Activated B cell treated with CpG ODN at 0.5 μM for 24 hours (primary cell): ENCODE results near the gene KIAA0825. TPM values are rescaled to one million over a fixed set of nuclear protein-coding genes. Genes with fewer than 3 reads are reported as not detected.

Experiments used
- ATAC-seq: fragments of 200-7000 bp; cut with Tn5 transposase; one replicate; pipeline ENCODE4 v1.10.0; 2021; ENCODE audit warnings: low read depth, mild to moderate bottlenecking, moderate library complexity
- CTCF ChIA-PET: fragments of 350-600 bp; sonication (Branson Sonifier 250); formaldehyde crosslinking; loops from one replicate; lab custom pipeline; 2021; ENCODE audit warnings: antibody characterized with exemption; lab: Charles Lee
- POLR2A ChIA-PET: fragments of 350-600 bp; sonication (Branson Sonifier 250); formaldehyde crosslinking; loops from one replicate; lab custom pipeline; 2021; ENCODE audit warnings: antibody characterized with exemption; lab: Charles Lee
- DNase-seq: peaks from one replicate; pipeline ENCODE4 v3.0.0; 2022
- H3K27ac Mint-ChIP-seq: one replicate; pipeline ENCODE4 v1.8.0; 2020; ENCODE audit warnings: mixed read lengths
- H3K27me3 Mint-ChIP-seq: one replicate; pipeline ENCODE4 v1.8.0; 2021; ENCODE audit warnings: mixed read lengths
- H3K36me3 Mint-ChIP-seq: one replicate; pipeline ENCODE4 v1.8.0; 2021; ENCODE audit warnings: low read depth, mixed read lengths
- H3K4me1 Mint-ChIP-seq: one replicate; pipeline ENCODE4 v1.8.0; 2021; ENCODE audit warnings: mixed read lengths
- H3K4me3 Mint-ChIP-seq: one replicate; pipeline ENCODE4 v1.8.0; 2020; ENCODE audit warnings: mild to moderate bottlenecking, mixed read lengths
- H3K9me3 Mint-ChIP-seq: one replicate; pipeline ENCODE4 v1.8.0; 2020; ENCODE audit warnings: mixed read lengths
- intact Hi-C: fragments of 100-400 bp; cut with micrococcal nuclease; formaldehyde crosslinking; loops from one replicate; pipeline ENCODE4 v1.15.1; 2024
- total RNA-seq: library from RNA; stranded (reverse); gene quantifications from 2 replicates; pipeline ENCODE4 v1.2.3, GENCODE V29; 2022
- TF ChIP-seq, protein P1 (sequence below): fragments of 200-600 bp; IDR thresholded peaks from one replicate; pipeline ENCODE4 v1.8.0; 2022; ENCODE audit warnings: antibody characterized with exemption, mild to moderate bottlenecking

Gene KIAA0825
- total RNA-seq, 1 donor from 2014 or later, result 2.3 TPM

DNA sequence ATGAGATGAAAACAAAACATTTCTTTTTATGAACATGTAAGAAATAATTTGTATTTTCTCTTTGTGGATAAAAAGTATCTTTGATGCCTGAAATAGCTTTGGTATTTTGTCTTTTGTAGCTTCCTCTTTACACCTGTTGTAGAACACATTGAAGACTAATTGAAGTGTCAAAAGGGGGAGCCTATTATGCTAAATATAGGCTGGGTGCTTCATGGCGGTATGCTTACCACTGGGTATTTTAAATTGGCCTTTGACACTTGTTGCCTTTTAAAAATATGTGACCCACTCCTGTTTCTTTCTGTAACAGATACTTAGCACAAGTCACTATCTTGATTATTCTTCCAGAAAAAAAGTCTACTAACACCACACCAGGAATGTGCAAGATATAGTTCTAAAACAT, 226.4 kb downstream of the KIAA0825 start:
- DNase-seq (no peak), ATAC-seq (no peak)
- Mint-ChIP-seq H3K36me3 (no peaks in the 10 kb centered on the region), H3K9me3 (no peaks in the 10 kb centered on the region), H3K4me1 (no peaks in the 10 kb centered on the region), H3K4me3 (no peak overlapping the region), H3K27ac (no peak overlapping the region), H3K27me3 (no peaks in the 10 kb centered on the region)
- TF ChIP-seq, protein P1, sequence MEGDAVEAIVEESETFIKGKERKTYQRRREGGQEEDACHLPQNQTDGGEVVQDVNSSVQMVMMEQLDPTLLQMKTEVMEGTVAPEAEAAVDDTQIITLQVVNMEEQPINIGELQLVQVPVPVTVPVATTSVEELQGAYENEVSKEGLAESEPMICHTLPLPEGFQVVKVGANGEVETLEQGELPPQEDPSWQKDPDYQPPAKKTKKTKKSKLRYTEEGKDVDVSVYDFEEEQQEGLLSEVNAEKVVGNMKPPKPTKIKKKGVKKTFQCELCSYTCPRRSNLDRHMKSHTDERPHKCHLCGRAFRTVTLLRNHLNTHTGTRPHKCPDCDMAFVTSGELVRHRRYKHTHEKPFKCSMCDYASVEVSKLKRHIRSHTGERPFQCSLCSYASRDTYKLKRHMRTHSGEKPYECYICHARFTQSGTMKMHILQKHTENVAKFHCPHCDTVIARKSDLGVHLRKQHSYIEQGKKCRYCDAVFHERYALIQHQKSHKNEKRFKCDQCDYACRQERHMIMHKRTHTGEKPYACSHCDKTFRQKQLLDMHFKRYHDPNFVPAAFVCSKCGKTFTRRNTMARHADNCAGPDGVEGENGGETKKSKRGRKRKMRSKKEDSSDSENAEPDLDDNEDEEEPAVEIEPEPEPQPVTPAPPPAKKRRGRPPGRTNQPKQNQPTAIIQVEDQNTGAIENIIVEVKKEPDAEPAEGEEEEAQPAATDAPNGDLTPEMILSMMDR, result no peak
- intact Hi-C loops, result no loop called here
- POLR2A ChIA-PET, result no interaction called here
- CTCF ChIA-PET, result no interaction called here

GRCh38 chr5:94389515-94389899, 228.9 kb downstream of the KIAA0825 start:
- no peak for ATAC-seq
- intact Hi-C loops, result no loop called here
- Mint-ChIP-seq H3K27me3 (no peaks in the 10 kb centered on the region), H3K36me3 (no peaks in the 10 kb centered on the region), H3K9me3 (no peaks in the 10 kb centered on the region), H3K27ac (no peak overlapping the region), H3K4me3 (no peak overlapping the region), H3K4me1 (no peaks in the 10 kb centered on the region)
- ChIA-PET POLR2A (no interaction called here), CTCF (no interaction called here)
- TF ChIP-seq, protein P1, result no peak
- DNase-seq, result no peak

GRCh38 chr5:94388773-94389514, 229.5 kb downstream of the KIAA0825 start:
- ChIA-PET POLR2A (no interaction called here), CTCF (no interaction called here)
- DNase-seq (no peak), ATAC-seq (no peak)
- Mint-ChIP-seq H3K4me1 (no peaks in the 10 kb centered on the region), H3K36me3 (no peaks in the 10 kb centered on the region), H3K27ac (no peak overlapping the region), H3K4me3 (no peak overlapping the region), H3K27me3 (no peaks in the 10 kb centered on the region), H3K9me3 (no peaks in the 10 kb centered on the region)
- TF ChIP-seq, protein P1, result no peak
- intact Hi-C loops, result no loop called here

GRCh38 chr5:94385767-94386166, 232.6 kb downstream of the KIAA0825 start:
- ATAC-seq, result no peak
- no peaks in the 10 kb centered on the region for H3K36me3 Mint-ChIP-seq
- no peaks in the 10 kb centered on the region for H3K9me3 Mint-ChIP-seq
- DNase-seq, result no peak
- no peaks in the 10 kb centered on the region for H3K4me1 Mint-ChIP-seq
- no peaks in the 10 kb centered on the region for H3K27me3 Mint-ChIP-seq
- H3K4me3 Mint-ChIP-seq, result no peak overlapping the region
- POLR2A ChIA-PET, result no interaction called here
- H3K27ac Mint-ChIP-seq, result no peak overlapping the region
- CTCF ChIA-PET, result no interaction called here
- intact Hi-C loops, result no loop called here
- TF ChIP-seq, protein P1, result no peak

- ChIA-PET CTCF (no interaction called here), POLR2A (no interaction called here)
- Mint-ChIP-seq H3K9me3 (no peaks in the 10 kb centered on the region), H3K4me3 (no peak overlapping the region), H3K4me1 (no peaks in the 10 kb centered on the region), H3K36me3 (no peaks in the 10 kb centered on the region), H3K27ac (no peak overlapping the region), H3K27me3 (no peaks in the 10 kb centered on the region)
- DNase-seq, result no peak
- TF ChIP-seq, protein P1, result no peak
- no peak for ATAC-seq
- intact Hi-C loops, result no loop called here
These were observed 240.3 kb downstream of the KIAA0825 start for GRCh38 chr5:94378062-94378461.
